KG1 (cell line): ENCODE data around the gene SLC22A23.

Experiments used
- DNase-seq: peaks from one replicate; lab custom pipeline; 2025; lab: John Stamatoyannopoulos, UW

The SLC22A23 gene

DNA sequence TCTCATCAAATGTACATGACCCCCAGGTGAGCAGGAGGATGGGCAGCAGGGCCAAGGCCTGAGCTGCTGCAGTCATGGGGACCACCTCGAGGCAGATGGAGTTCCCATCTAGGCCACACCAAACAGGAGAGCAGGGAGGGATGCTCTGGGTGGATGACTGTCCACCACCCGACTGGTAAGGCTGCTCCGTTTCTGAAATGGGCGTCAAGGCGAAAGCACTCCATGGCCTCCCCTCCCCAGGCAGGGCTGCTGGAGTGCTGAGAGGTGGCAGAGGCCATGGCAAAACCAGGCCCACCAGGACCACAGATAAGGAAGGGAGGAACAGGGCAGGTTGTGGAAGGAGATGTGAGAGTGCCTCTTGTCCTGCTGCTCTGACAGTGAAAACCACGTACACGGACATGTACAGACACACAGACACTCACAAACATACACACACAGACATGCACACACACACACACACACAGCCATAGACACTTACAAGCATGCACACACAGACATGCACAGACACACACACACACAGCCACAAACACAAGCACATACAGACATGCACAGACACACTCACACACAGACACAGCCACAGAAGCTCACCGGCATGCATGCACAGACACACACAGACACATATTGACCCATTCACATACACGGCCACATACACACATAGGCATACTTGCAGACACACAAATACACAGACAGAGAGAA is 104.9 kb downstream of the SLC22A23 start:
- DNase-seq = no peak

DNA sequence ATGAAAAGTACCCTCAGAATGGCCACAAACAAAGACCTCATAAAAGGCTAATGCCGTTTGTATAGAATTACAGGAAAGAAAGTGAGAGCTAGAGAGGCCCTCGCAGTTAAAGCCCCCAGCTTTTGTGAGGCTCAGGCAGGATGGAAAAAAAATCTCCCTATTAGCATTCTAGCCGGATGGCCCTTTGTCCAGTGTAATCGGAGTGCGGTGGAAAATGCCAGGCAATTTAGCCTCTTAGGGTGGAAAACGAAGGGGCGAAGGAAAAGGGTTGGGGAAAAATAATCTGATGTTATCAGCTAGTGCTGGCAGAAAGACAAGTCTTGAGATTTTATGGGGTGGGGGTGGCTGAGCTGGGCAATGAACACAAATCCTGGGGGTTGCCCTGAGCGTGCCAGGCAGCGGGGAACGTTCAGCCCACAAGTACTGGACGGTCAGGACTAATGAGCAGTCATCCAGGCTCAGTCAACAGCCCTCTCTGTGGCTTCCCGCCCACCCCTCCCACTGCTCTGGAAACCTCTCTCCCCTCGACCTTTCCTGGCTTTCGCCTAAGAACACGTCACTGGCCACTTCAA is 105.7 kb downstream of the SLC22A23 start:
- DNase-seq = no peak

GRCh38 chr6:3350252-3350796 is 106.5 kb downstream of the SLC22A23 start:
- no peak for DNase-seq

DNA sequence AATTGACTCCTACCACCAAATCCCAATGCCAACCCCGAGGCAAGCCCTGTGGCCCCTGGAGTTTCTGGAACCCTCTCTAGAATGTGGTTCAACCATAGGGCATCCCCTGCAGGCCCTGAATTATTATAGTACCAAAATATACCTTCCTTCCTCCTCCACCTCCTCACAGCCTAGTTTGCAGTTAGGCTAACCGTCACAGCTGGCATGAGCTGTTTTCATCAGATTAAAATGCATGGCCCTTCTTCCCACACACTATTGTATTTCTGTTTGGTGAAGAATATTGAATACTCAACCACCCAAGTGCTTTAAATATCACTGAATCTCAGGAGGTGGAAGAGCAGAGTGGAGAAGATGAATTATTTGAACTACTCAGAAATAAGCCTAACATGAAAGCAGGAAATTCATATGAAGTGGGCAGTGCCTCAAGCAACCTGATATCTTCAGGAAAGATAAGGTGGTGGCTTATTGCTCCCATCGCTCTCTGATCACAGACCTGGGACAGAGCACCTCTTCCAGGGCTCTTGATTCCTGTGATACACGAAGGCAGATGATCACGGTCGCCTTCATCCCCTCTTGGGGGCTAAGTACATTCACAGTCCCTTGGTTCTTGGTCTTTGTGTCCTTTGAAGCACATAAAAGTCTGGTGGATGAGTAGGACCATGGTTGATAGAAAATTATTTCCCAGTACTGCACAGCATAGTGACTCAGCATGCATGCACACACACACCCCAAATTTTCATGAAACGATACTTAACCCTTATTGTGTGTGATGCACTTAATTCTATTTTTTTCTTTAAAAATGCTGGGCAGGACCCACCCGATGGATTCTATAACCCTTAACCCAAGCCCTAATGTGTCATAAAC is 107.2 kb downstream of the SLC22A23 start:
- no peak for DNase-seq

GRCh38 chr6:3348821-3349220 is 108.0 kb downstream of the SLC22A23 start:
- DNase-seq = no peak

DNA sequence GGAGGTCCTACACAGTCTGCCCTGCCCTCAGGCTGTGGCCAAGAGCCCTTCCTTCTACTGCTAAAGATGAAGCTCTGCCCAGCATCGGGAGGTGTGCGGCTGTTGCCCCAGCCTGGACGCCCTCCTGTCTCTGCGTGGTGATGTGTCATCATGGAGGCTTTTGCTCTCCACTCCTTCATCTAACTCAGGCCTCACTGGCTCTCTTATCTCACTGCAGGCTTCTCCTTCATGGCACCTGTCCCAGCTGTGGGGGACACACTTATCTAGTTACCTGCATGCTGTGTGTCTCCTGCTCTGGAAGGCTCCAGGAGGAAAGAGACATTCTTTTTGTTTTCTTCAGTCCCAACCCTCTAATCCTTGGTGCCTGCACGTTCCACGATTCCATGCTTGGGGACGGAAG is 109.0 kb downstream of the SLC22A23 start:
- DNase-seq = no peak

GRCh38 chr6:3347247-3347646 is 109.6 kb downstream of the SLC22A23 start:
- DNase-seq = no peak

GRCh38 chr6:3346476-3346875 is 110.4 kb downstream of the SLC22A23 start:
- no peak for DNase-seq

DNA sequence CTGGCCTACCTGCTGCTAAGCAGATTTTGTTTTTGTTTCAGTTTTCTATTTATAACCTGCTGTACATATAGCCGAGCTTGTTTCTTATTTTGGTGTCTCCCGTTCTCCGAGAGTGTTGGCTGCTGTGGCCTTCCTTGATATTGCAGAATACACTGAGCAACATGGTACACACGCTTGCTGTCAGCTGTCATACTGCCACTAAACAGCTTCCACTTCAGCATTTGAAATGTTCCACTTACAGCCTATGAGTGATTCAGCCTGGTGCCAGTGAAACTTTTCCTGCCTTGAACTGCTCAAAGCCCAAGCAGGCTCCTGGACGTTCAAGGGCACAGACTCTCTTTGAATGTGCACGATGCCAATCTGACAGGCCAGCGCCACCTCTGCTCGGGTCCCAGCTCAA is 111.0 kb downstream of the SLC22A23 start:
- DNase-seq = no peak

DNA sequence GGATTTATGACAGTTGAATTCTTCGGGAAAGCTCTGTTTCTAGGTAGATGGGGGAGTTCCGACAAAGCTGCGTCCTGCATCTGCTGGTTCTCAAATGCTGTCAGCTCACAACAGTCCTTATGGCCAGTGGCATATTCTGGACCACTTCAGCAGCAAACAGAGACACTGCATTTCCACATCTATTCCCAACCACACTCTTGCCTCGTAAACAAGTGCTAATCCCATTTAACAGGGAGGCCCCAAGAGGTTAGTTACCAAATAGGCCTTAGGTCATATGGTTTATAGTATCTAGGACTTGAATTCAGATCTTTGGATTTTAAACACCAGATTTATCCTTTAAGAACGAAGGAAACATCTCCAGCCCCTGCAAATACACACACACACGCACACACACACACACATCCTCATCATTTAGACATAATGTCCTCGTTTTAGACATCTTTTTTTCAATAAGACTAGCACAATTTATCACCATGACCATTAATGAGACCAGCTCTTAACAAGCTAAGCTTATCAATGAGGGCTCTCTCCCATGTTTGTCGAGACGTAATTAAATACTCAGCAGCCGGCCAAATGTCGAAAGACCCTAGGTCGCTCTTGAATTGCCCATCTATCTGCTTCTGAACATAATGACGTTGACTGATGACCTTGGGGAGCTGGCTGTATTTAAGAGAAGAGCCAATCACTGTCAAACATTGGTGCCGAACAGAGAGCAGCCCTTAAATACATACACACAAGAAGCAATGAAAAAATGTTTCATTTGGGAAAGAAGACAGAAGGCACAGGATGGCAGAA is 113.6 kb downstream of the SLC22A23 start:
- no peak for DNase-seq

- DNase-seq = no peak
Measured at GRCh38 chr6:3341467-3341866, 115.4 kb downstream of the SLC22A23 start.

GRCh38 chr6:3340894-3341293 is 116.0 kb downstream of the SLC22A23 start:
- no peak for DNase-seq

DNA sequence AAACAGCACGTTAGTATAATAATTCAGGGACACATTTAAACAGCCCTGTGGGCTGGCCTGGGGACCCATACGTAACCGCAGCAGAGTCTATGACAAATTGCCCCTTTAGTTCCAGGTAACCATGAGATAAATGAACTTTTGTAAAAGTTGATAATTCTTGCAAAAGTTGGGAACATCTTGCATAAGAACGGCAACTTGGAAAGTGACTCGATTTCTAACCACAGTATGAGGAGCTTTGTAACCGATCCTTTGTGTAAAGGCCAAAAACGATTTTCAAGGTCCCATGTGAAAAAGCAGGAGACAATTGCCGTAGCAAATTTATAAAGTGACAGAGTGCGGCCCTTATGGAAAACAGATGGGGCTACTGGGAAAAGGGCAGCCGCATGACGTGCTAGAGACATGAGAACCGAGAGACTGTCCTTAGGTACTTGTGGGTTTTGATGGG is 116.5 kb downstream of the SLC22A23 start:
- DNase-seq = no peak

DNA sequence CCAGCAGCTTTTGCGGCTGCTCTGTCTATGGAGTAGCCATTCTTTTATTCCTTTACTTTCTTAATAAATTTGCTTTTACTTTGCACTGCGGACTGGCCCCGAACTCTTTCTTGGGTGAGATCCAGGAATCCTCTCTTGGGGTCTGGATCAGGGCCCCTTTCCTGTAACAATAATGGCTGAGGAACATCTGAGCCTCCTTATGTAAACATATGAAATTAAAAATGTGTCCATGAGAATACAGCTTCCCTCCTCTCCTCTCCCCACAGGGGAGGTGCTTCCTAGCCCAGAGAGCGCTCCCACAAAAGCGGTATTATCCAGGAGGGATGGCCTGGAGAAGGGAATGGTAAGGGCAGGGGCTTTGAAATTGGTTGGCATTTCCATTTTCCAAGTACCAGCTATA is 117.0 kb downstream of the SLC22A23 start:
- no peak for DNase-seq

DNA sequence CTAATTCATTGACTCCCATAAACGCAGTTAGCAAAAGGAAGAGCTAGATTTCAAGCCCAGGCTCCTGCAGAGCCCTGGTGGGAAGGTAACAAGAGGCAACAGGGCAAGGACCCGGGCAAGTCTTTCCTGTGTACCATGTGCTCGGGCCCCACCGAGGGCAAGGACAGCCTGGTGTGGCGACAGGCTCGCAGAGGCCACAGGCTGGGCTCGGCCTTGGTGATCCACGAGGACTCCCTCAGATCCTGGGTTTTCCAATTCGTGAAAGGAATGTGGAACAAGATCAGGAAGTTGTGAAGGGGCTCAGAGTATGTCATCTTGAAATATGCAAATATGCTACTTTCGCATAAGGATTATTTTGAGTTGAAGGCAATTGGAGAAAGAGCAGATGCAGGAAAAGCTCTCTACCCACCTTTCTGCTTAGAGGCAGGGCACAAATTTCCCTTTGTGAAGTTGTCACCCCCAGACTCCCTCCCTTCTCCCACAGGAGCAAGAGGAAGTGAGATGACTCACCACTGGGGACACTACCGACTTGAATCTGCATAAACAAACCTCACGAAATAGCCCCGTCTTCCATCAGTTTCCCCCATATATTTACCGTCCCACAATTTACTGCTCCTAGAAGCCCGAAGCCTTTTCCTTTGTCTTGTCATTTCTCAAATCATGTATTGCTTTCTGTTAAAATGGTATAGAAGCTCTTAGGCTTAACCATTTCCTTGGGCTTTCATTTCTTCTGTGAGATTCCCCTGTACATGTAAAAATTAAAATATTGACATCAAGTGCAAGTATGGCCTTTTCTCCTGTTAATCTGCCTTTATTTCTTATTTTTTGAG is 119.1 kb downstream of the SLC22A23 start:
- no peak for DNase-seq

GRCh38 chr6:3336859-3337515 is 119.9 kb downstream of the SLC22A23 start:
- DNase-seq = no peak

GRCh38 chr6:3336066-3336786 is 120.6 kb downstream of the SLC22A23 start:
- no peak for DNase-seq

DNA sequence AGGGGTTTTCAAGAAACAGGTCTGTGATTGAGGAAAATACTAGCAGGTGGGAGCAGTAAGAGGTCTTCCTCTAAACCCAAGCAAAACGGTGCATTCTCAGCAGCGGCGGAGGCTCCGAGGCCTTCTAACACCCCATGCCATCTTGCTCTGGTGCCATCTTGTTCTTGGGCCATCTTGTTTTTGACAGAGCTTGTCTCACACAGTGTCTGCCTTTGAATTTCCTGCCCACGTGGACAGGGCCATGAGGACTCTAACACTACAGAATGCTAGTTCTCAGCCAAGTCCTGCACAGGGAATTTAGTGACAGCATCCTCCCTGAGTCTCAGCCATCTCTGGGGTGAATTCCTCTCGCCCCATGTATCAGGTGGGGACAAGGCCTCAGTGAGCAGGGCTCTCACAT is 121.7 kb downstream of the SLC22A23 start:
- no peak for DNase-seq

GRCh38 chr6:3334555-3334954 is 122.3 kb downstream of the SLC22A23 start:
- DNase-seq = no peak

GRCh38 chr6:3333263-3333662 is 123.6 kb downstream of the SLC22A23 start:
- no peak for DNase-seq
